GM19239 (cell line): ENCODE results near the gene ABCG8.
"Not testable (repeated sequence)": the region's sequence is repeated elsewhere in the genome, so short reads cannot be mapped to it uniquely, and the experiment has no call there.

ENCODE experiments used
- DNase-seq: peaks from one replicate; pipeline ENCODE4 v3.0.0; 2011; ENCODE audit warnings: low spot score; ENCODE audit not compliant: insufficient read length
- FAIRE-seq: peaks from 2 replicates; lab custom pipeline; 2011; peaks lifted over from hg19 to GRCh38; lab: Jason Lieb, UNC

The ABCG8 gene

DNA sequence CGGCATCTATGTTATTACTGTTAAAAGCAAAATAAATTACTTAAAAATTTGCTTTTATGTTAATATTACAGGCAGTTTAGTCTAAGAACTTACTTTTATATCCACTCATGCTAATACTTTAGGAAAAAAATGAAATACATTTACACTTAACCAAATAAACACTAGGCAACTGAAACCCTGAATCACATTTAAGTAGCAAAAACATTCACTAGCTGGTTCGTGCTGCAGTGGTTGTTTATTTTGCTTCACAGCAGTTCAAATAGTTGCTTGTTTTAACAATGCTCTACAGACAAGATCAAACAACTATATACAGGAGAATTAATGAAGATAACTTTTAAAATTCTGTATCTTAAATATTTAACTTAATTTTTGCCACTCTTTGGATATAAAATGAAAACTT is 60.8 kb downstream of the ABCG8 start:
- DNase-seq (no peak), FAIRE-seq (no peak)

DNA sequence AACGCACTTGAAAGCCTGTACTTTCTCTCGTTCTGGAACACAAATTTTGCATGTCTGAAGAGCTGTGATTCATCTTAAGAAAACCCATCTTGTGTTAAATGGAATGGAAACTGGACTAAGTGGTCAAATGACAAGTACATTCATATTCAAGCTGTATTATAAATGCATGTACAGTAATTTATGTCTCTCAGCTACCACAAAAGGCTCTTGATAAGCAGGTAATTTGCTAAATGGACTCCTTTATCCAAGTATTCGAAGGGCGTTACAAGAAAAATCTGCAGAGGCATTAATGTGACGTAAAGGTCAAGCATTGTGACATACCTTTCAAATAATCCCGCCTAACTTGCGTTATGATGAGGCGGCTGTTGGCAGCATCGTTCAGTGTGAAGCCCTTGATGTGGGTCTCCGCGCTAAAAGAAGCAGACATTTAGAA is 66.6 kb downstream of the ABCG8 start:
- DNase-seq (no peak), FAIRE-seq (no peak)

DNA sequence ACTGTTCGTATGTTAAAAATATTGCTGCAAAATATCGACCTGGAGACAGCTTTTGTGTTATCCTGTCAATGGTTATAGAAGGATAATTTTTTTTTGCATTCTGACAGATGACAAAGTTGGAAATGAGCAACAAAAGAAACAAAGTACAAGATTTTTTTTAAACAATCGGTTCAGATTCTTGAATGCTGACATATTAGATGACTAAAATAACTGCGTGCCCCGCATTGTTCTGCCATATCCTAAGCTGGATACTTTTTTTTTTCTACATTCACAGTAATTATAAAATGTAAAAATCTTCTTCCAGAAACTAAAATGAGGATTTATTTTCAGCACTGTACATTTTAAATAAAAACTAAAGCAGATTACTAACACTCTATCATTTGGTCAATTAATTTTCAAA is 67.1 kb downstream of the ABCG8 start:
- DNase-seq (no peak), FAIRE-seq (peak; percentile 44)

DNA sequence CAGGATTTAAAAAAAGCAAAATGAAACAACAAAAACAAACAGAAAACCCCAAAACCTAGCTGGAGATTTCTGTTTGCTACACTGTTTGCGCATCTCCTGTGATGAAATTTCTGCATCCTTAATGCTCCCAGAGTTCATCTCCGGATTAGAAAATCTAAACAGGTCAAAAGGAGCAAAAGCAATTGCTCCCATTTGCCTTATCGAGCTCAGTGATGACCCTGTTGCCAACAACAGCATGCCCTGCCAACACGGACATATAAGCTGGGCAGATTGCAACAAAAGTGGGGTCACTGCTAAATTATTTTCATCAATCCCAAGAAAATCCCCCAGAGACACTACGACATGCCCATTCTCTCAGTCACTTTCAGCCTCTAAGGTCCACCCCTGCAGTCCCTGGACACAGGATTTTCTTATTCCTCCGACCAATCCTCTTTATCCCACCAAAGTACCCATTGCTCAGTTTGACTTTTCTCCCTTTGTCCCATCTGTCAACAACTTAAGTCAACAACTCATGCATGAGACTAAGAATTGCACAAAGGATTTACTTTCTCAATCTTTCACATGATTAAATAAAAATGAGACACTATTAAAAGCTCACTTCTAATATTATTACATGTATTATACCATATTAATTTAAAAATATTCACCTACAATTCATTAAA is 67.8 kb downstream of the ABCG8 start:
- FAIRE-seq, result no peak
- DNase-seq, result no peak

DNA sequence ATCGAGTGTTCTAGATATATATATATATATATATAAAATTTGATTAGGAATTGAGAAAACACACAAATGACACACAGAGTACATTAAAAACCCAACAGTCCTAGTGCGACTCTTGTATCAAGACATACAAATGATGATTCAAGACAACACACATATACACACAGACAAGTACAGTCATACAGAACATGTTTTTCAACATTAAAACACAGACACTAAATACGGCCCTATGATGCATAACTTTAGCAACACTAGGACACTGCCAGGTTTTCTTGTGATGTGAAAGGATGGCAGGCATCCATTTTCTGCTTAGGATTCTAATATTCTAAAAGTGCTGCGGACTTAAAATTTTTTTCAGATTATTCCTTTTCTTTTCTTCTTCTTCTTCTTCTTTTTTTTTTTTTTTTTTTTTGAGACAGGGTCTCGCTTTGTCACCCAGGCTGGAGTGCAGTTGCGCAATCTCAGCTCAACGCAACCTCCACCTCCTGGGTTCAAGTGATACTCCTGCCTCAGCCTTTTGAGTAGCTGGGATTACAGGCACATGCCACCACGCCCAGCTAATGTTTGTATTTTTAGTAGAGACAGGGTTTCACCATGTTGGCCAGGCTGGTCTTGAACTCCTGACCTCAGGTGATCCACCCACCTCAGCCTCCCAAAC is 72.5 kb downstream of the ABCG8 start:
- DNase-seq, FAIRE-seq: not testable (repeated sequence)

DNA sequence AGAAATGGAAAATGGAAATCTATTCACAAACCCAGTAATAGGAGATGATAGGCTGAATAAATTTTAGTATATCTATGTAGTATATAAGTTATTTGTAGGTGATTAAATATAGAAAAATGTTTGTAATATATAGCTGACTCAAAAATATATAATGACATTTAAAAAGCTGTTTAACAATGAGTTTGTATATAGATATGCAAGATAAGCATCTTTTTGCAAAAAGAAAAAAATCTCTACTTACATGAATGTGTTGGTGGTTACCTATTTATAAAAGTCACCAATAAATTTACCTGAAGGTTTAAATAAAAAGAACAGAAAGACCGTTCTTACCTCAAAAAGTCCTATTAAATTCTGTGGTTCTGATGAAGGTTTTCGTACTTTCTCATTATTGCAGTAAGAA is 85.7 kb downstream of the ABCG8 start:
- FAIRE-seq, result no peak
- no peak for DNase-seq

DNA sequence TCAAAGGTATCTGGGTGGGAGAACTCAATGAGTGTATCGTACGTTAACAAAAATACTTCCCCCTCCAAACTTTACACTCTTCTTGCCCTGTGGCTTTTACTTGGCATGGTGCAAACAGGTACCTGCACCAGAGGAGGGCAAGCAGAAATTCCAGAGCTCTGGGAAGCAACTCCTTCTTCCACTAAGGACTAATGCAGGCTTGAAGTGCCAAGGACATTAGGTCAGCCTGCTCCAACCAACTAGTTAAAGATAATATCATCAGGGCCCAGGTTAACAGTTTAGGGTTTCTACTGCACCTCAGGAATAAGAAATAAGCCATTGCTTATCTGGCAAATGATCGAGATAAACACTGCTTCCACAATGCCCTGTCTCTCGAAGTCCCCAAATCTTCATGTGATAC is 86.7 kb downstream of the ABCG8 start:
- DNase-seq (no peak), FAIRE-seq (no peak)

DNA sequence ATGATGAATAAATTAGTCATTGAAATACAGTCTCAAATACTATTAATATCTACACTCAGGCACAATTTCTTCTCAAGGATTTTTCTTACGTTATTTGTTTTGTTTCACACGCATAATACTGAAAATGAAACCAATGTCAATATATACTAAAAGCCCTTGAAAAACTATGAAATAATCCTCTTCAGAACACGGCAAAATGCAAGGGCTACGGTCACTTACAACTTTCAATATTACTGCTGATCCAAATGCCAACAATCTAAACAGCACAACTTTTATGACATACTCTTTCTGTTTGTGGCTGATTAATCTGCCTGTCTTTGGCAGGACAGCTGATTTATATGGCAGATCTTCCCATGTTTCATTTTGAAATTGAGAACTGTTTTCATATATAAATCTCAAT is 88.7 kb downstream of the ABCG8 start:
- DNase-seq (no peak), FAIRE-seq (no peak)

DNA sequence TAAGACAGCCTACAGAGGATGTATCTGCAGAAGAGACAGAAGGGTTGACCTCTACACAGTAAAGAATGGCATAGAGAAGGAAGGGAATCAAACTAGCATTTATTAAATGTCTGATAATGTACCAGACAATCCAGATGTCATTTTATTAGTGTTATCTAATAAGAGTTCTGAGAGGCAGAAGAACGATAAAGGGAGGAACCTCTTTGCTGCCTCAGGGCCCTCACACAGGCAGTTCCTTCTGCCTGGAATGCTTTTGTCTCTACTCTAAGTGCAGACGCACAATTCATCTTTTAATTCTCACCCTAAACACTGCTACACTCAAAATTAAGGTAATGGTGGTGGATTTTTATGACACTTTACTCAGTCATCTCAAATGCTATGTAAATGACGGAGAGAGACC is 92.5 kb downstream of the ABCG8 start:
- FAIRE-seq (no peak), DNase-seq (no peak)
